Endodermal cell (in vitro differentiated cells): Measurements from ENCODE around the gene MORN1. TPM values are rescaled to one million over a fixed set of nuclear protein-coding genes. Genes with fewer than 3 reads are reported as not detected.

Experiments
- DNase-seq: peaks from one replicate; pipeline ENCODE4 v3.0.0-alpha.2; 2017
- H3K27ac ChIP-seq: 2 replicates; pipeline ENCODE4 v1.5.1; 2013; ENCODE audit warnings: mild to moderate bottlenecking, low read depth, low read length, moderate library complexity
- H3K27me3 ChIP-seq: 2 replicates; pipeline ENCODE4 v1.6.1; 2013; ENCODE audit warnings: mild to moderate bottlenecking, low read length, moderate library complexity; ENCODE audit not compliant: insufficient read depth, control insufficient read depth, poor library complexity, severe bottlenecking
- H3K36me3 ChIP-seq: 2 replicates; pipeline ENCODE4 v1.7.0; 2013; ENCODE audit warnings: mild to moderate bottlenecking, low read length, moderate library complexity; ENCODE audit not compliant: control insufficient read depth, insufficient read depth
- H3K4me1 ChIP-seq: one replicate; pipeline ENCODE4 v1.7.0; 2013; ENCODE audit warnings: low read length; ENCODE audit not compliant: control insufficient read depth, insufficient read depth
- H3K4me3 ChIP-seq: 2 replicates; pipeline ENCODE4 v1.5.1; 2013; ENCODE audit warnings: mild to moderate bottlenecking, low read length, moderate library complexity
- H3K9ac ChIP-seq: 2 replicates; pipeline ENCODE4 v1.6.1; 2013; ENCODE audit warnings: mild to moderate bottlenecking, low read length, moderate library complexity; ENCODE audit not compliant: poor library complexity, severe bottlenecking; ENCODE audit errors: extremely low read depth
- H3K9me3 ChIP-seq: 2 replicates; pipeline ENCODE4 v1.6.1; 2013; ENCODE audit warnings: mild to moderate bottlenecking, low read length, moderate library complexity; ENCODE audit not compliant: control insufficient read depth
- H3K27ac Mint-ChIP-seq: 2 replicates; pipeline ENCODE4 v1.8.0; 2020; ENCODE audit warnings: mixed read lengths
- H3K27me3 Mint-ChIP-seq: 2 replicates; pipeline ENCODE4 v1.8.0; 2021; ENCODE audit warnings: mild to moderate bottlenecking, mixed read lengths; ENCODE audit not compliant: insufficient read depth
- H3K36me3 Mint-ChIP-seq: 2 replicates; pipeline ENCODE4 v1.8.0; 2020; ENCODE audit warnings: low read depth, mixed read lengths
- H3K4me1 Mint-ChIP-seq: 2 replicates; pipeline ENCODE4 v1.8.0; 2020; ENCODE audit warnings: mixed read lengths
- H3K4me3 Mint-ChIP-seq: 2 replicates; pipeline ENCODE4 v1.8.0; 2020; ENCODE audit warnings: mild to moderate bottlenecking, moderate library complexity, mixed read lengths
- H3K9me3 Mint-ChIP-seq: 2 replicates; pipeline ENCODE4 v1.8.0; 2020; ENCODE audit warnings: mild to moderate bottlenecking, mixed read lengths
- CTCF ChIP-seq: fragments of 200-600 bp; sonication (generic); conservative IDR thresholded peaks from 2 replicates; pipeline ENCODE4 v1.5.0; 2021; ENCODE audit warnings: antibody characterized with exemption, mild to moderate bottlenecking
- WGBS, 2 experiments: methylation state at CpG; one replicate each; pipeline versions ENCODE4 v1.1.5 to v1.1.7; 2013; ENCODE audit warnings: missing lambda C conversion rate in 2 of 2, mixed read lengths in 1 of 2; ENCODE audit not compliant: insufficient coverage in 1 of 2, insufficient read length in 1 of 2; 5-methylcytosine and 5-hydroxymethylcytosine counted together
- total RNA-seq, 2 donors: library from RNA; stranded (reverse); fragmentation: NEBNext Ultra II Directional in 1 of 2; extraction: Animal tissue kit (Norgen Biotek cat#: 25700) in 1 of 2; gene quantifications; 2 replicates in 1 of 2; 3 replicates in 1 of 2; pipeline ENCODE4 v1.2.1, GENCODE V29; 2021

The MORN1 gene
- total RNA-seq, 2 donors from 2014 or later, result 21.3 to 24.9 TPM

- no peak overlapping the region for H3K27ac Mint-ChIP-seq
- WGBS, 2 experiments, result 94 to 98% methylated on average over 17 to 22 of the region's 22 CpGs
- H3K27me3 Mint-ChIP-seq, result no peaks in the 10 kb centered on the region
- no peaks in the 10 kb centered on the region for H3K4me1 Mint-ChIP-seq
- H3K4me3 ChIP-seq, result no peak overlapping the region
- no peaks in the 10 kb centered on the region for H3K9me3 Mint-ChIP-seq
- no peak overlapping the region for H3K9ac ChIP-seq
- no peaks in the 10 kb centered on the region for H3K27me3 ChIP-seq
- H3K9me3 ChIP-seq, result no peaks in the 10 kb centered on the region
- no peak for DNase-seq
- no peak overlapping the region for H3K27ac ChIP-seq
- H3K36me3 ChIP-seq, result peaks cover 31% of the 10 kb centered on the region
- H3K36me3 Mint-ChIP-seq, result peaks cover 42% of the 10 kb centered on the region
- no peaks in the 10 kb centered on the region for H3K4me1 ChIP-seq
- no peak overlapping the region for H3K4me3 Mint-ChIP-seq
- no peak for TF ChIP-seq CTCF
Observed at GRCh38 chr1:2304282-2304681, 87.1 kb downstream of the MORN1 start.

- H3K27ac Mint-ChIP-seq, result no peak overlapping the region
- H3K9me3 ChIP-seq, result no peaks in the 10 kb centered on the region
- peaks cover 42% of the 10 kb centered on the region for H3K36me3 Mint-ChIP-seq
- no peaks in the 10 kb centered on the region for H3K9me3 Mint-ChIP-seq
- no peak overlapping the region for H3K9ac ChIP-seq
- peaks cover 31% of the 10 kb centered on the region for H3K36me3 ChIP-seq
- no peaks in the 10 kb centered on the region for H3K27me3 ChIP-seq
- no peaks in the 10 kb centered on the region for H3K4me1 Mint-ChIP-seq
- TF ChIP-seq CTCF, result no peak
- H3K4me3 ChIP-seq, result no peak overlapping the region
- no peaks in the 10 kb centered on the region for H3K27me3 Mint-ChIP-seq
- H3K4me1 ChIP-seq, result no peaks in the 10 kb centered on the region
- 94 to 98% methylated on average over 22 to 26 of the region's 26 CpGs for WGBS, 2 experiments
- no peak overlapping the region for H3K4me3 Mint-ChIP-seq
- DNase-seq, result no peak
- H3K27ac ChIP-seq, result no peak overlapping the region
Observed at GRCh38 chr1:2303781-2304180, 87.6 kb downstream of the MORN1 start.

GRCh38 chr1:2303016-2303775 is 88.2 kb downstream of the MORN1 start:
- H3K9ac ChIP-seq, result no peak overlapping the region
- no peak for DNase-seq
- H3K36me3 Mint-ChIP-seq, result peaks cover 36% of the 10 kb centered on the region

More at GRCh38 chr1:2303016-2303775, 88.2 kb downstream of the MORN1 start:
- H3K4me1 Mint-ChIP-seq, result no peaks in the 10 kb centered on the region
- no peaks in the 10 kb centered on the region for H3K27me3 ChIP-seq
- no peak overlapping the region for H3K4me3 ChIP-seq
- 94% methylated on average over 22 to 35 of the region's 35 CpGs for WGBS, 2 experiments
- no peaks in the 10 kb centered on the region for H3K4me1 ChIP-seq
- no peaks in the 10 kb centered on the region for H3K9me3 Mint-ChIP-seq
- H3K4me3 Mint-ChIP-seq, result no peak overlapping the region
- H3K36me3 ChIP-seq, result peaks cover 27% of the 10 kb centered on the region
- no peak overlapping the region for H3K27ac Mint-ChIP-seq
- H3K9me3 ChIP-seq, result no peaks in the 10 kb centered on the region
- no peak overlapping the region for H3K27ac ChIP-seq
- TF ChIP-seq CTCF, result no peak
- H3K27me3 Mint-ChIP-seq, result no peaks in the 10 kb centered on the region
